Endodermal cell (in vitro differentiated cells): Measurements from ENCODE around the gene DNHD1. TPM values are rescaled to one million over a fixed set of nuclear protein-coding genes. Genes with fewer than 3 reads are reported as not detected.

Experiments used
- DNase-seq: peaks from one replicate; pipeline ENCODE4 v3.0.0-alpha.2; 2017
- H3K27ac ChIP-seq: 2 replicates; pipeline ENCODE4 v1.5.1; 2013; ENCODE audit warnings: mild to moderate bottlenecking, low read depth, low read length, moderate library complexity
- H3K27me3 ChIP-seq: 2 replicates; pipeline ENCODE4 v1.6.1; 2013; ENCODE audit warnings: mild to moderate bottlenecking, low read length, moderate library complexity; ENCODE audit not compliant: insufficient read depth, control insufficient read depth, poor library complexity, severe bottlenecking
- H3K36me3 ChIP-seq: 2 replicates; pipeline ENCODE4 v1.7.0; 2013; ENCODE audit warnings: mild to moderate bottlenecking, low read length, moderate library complexity; ENCODE audit not compliant: control insufficient read depth, insufficient read depth
- H3K4me1 ChIP-seq: one replicate; pipeline ENCODE4 v1.7.0; 2013; ENCODE audit warnings: low read length; ENCODE audit not compliant: control insufficient read depth, insufficient read depth
- H3K4me3 ChIP-seq: 2 replicates; pipeline ENCODE4 v1.5.1; 2013; ENCODE audit warnings: mild to moderate bottlenecking, low read length, moderate library complexity
- H3K9ac ChIP-seq: 2 replicates; pipeline ENCODE4 v1.6.1; 2013; ENCODE audit warnings: mild to moderate bottlenecking, low read length, moderate library complexity; ENCODE audit not compliant: poor library complexity, severe bottlenecking; ENCODE audit errors: extremely low read depth
- H3K9me3 ChIP-seq: 2 replicates; pipeline ENCODE4 v1.6.1; 2013; ENCODE audit warnings: mild to moderate bottlenecking, low read length, moderate library complexity; ENCODE audit not compliant: control insufficient read depth
- H3K27ac Mint-ChIP-seq: 2 replicates; pipeline ENCODE4 v1.8.0; 2020; ENCODE audit warnings: mixed read lengths
- H3K27me3 Mint-ChIP-seq: 2 replicates; pipeline ENCODE4 v1.8.0; 2021; ENCODE audit warnings: mild to moderate bottlenecking, mixed read lengths; ENCODE audit not compliant: insufficient read depth
- H3K36me3 Mint-ChIP-seq: 2 replicates; pipeline ENCODE4 v1.8.0; 2020; ENCODE audit warnings: low read depth, mixed read lengths
- H3K4me1 Mint-ChIP-seq: 2 replicates; pipeline ENCODE4 v1.8.0; 2020; ENCODE audit warnings: mixed read lengths
- H3K4me3 Mint-ChIP-seq: 2 replicates; pipeline ENCODE4 v1.8.0; 2020; ENCODE audit warnings: mild to moderate bottlenecking, moderate library complexity, mixed read lengths
- H3K9me3 Mint-ChIP-seq: 2 replicates; pipeline ENCODE4 v1.8.0; 2020; ENCODE audit warnings: mild to moderate bottlenecking, mixed read lengths
- CTCF ChIP-seq: fragments of 200-600 bp; sonication (generic); conservative IDR thresholded peaks from 2 replicates; pipeline ENCODE4 v1.5.0; 2021; ENCODE audit warnings: antibody characterized with exemption, mild to moderate bottlenecking
- WGBS, 2 experiments: methylation state at CpG; one replicate each; pipeline versions ENCODE4 v1.1.5 to v1.1.7; 2013; ENCODE audit warnings: missing lambda C conversion rate in 2 of 2, mixed read lengths in 1 of 2; ENCODE audit not compliant: insufficient coverage in 1 of 2, insufficient read length in 1 of 2; 5-methylcytosine and 5-hydroxymethylcytosine counted together
- total RNA-seq, 2 donors: library from RNA; stranded (reverse); fragmentation: NEBNext Ultra II Directional in 1 of 2; extraction: Animal tissue kit (Norgen Biotek cat#: 25700) in 1 of 2; gene quantifications; 2 replicates in 1 of 2; 3 replicates in 1 of 2; pipeline ENCODE4 v1.2.1, GENCODE V29; 2021

DNHD1 gene
- total RNA-seq, 2 donors from 2014 or later, result 11.0 to 12.2 TPM

- WGBS, 2 experiments, result 90 to 94% methylated on average over 5 to 6 of the region's 6 CpGs
- no peak overlapping the region for H3K4me3 Mint-ChIP-seq
- no peaks in the 10 kb centered on the region for H3K9me3 Mint-ChIP-seq
- H3K36me3 Mint-ChIP-seq, result peaks cover 2% of the 10 kb centered on the region
- H3K4me1 ChIP-seq, result no peaks in the 10 kb centered on the region
- peak; percentile 31 for DNase-seq
- no peaks in the 10 kb centered on the region for H3K27me3 ChIP-seq
- no peaks in the 10 kb centered on the region for H3K27me3 Mint-ChIP-seq
- no peak overlapping the region for H3K27ac ChIP-seq
- no peak overlapping the region for H3K27ac Mint-ChIP-seq
- H3K9ac ChIP-seq, result no peak overlapping the region
- no peaks in the 10 kb centered on the region for H3K4me1 Mint-ChIP-seq
- no peak for TF ChIP-seq CTCF
- H3K9me3 ChIP-seq, result no peaks in the 10 kb centered on the region
- no peak overlapping the region for H3K4me3 ChIP-seq
- no peaks in the 10 kb centered on the region for H3K36me3 ChIP-seq
These were observed 50.1 kb downstream of the DNHD1 start for GRCh38 chr11:6547177-6547576.

DNA sequence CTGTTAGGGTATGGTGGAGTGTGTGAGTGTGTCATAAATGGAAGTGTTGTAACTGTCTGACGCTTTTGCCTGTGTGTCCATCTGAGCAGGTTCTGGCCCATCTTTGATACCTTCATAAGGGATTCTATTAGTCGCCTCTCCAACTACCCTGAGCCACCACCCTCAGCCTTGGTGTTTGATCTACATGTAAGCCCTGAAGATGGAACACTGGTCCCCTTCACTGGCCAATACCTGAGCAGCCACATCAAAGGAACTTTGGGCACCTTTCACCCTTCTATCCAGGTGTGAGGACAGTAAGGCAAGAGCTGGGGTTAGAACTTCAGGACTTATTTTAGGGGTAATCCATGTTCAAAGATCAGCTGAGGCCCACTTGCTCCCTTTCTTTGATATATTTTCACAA lies 51.0 kb downstream of the DNHD1 start:
- Histone ChIP-seq H3K4me1 (no peaks in the 10 kb centered on the region), H3K9ac (no peak overlapping the region), H3K27ac (no peak overlapping the region), H3K27me3 (no peaks in the 10 kb centered on the region), H3K36me3 (no peaks in the 10 kb centered on the region), H3K9me3 (no peaks in the 10 kb centered on the region), H3K4me3 (no peak overlapping the region)
- H3K9me3 Mint-ChIP-seq, result no peaks in the 10 kb centered on the region
- no peaks in the 10 kb centered on the region for H3K27me3 Mint-ChIP-seq
- 83 to 90% methylated on average over 1 to 2 of the region's 2 CpGs for WGBS, 2 experiments
- DNase-seq, result no peak
- H3K27ac Mint-ChIP-seq, result no peak overlapping the region
- peaks cover 2% of the 10 kb centered on the region for H3K36me3 Mint-ChIP-seq
- TF ChIP-seq CTCF, result no peak
- no peak overlapping the region for H3K4me3 Mint-ChIP-seq
- no peaks in the 10 kb centered on the region for H3K4me1 Mint-ChIP-seq

- H3K9me3 Mint-ChIP-seq, result no peaks in the 10 kb centered on the region
- H3K27ac Mint-ChIP-seq, result no peak overlapping the region
- H3K4me3 ChIP-seq, result no peak overlapping the region
- peak; percentile 57 for DNase-seq
- H3K36me3 ChIP-seq, result no peaks in the 10 kb centered on the region
- no peaks in the 10 kb centered on the region for H3K27me3 ChIP-seq
- no peaks in the 10 kb centered on the region for H3K27me3 Mint-ChIP-seq
- no peak overlapping the region for H3K9ac ChIP-seq
- H3K9me3 ChIP-seq, result no peaks in the 10 kb centered on the region
- H3K4me3 Mint-ChIP-seq, result no peak overlapping the region
- WGBS, 2 experiments, result 88 to 93% methylated on average over 1 to 2 of the region's 3 CpGs
- no peak overlapping the region for H3K27ac ChIP-seq
- H3K4me1 ChIP-seq, result no peaks in the 10 kb centered on the region
- no peaks in the 10 kb centered on the region for H3K4me1 Mint-ChIP-seq
- H3K36me3 Mint-ChIP-seq, result peaks cover 2% of the 10 kb centered on the region
- no peak for TF ChIP-seq CTCF
These were observed 51.6 kb downstream of the DNHD1 start for GRCh38 chr11:6548641-6549040.
